Measurements from ENCODE around the gene SLBP. TPM values are rescaled to one million over a fixed set of nuclear protein-coding genes. Genes with fewer than 3 reads are reported as not detected.

The SLBP gene
- total and polyA plus RNA-seq, 2 donors (not counting 1 experiment from before 2014, with no cell fraction given): 19.4 to 31.8 TPM

GRCh38 chr4:1759818-1760223, 47.7 kb upstream of the SLBP start:
- TF ChIP-seq CTCF (IDR thresholded peaks at IDR 0.05) (no peak), EZH2 (IDR thresholded peaks at IDR 0.05; ENCODE audit: borderline replicate concordance, insufficient read depth, low read depth, low read length, poor library complexity, severe bottlenecking) (no peak)
- Mint-ChIP-seq H3K4me3 (no peak overlapping the region), H3K27me3 (peaks cover 3% of the 10 kb centered on the region), H3K27ac (no peak overlapping the region), H3K4me1 (peaks cover 6% of the 10 kb centered on the region), H3K9me3 (ENCODE audit: insufficient read depth) (no peaks in the 10 kb centered on the region)
- intact Hi-C loops (cut with micrococcal nuclease): no loop called here
- H3K4me1 ChIP-seq (ENCODE audit: control insufficient read depth in 2 of 2, insufficient read depth in 2 of 2, low read length in 2 of 2): peaks cover 3 to 4% of the 10 kb centered on the region in 2 donors
- H3K79me2 ChIP-seq (ENCODE audit: control insufficient read depth, insufficient read depth, low read length): no peaks in the 10 kb centered on the region
- no peaks in the 10 kb centered on the region for H3K9me3 ChIP-seq (ENCODE audit: control extremely low read depth in 1 of 3, control insufficient read depth in 2 of 3, insufficient read depth in 1 of 3, low read length in 2 of 3)
- no peak overlapping the region for H3K9ac ChIP-seq (ENCODE audit: low read length)
- H3K27me3 ChIP-seq (replicated peaks in 1 of 4; ENCODE audit: control extremely low read depth in 1 of 4, control insufficient read depth in 3 of 4, insufficient read depth in 4 of 4, low read length in 3 of 4): peaks cover 0 to 20% (median 2%) of the 10 kb centered on the region in 4 experiments
- no peaks in the 10 kb centered on the region for H3K36me3 ChIP-seq (replicated peaks in 1 of 2; ENCODE audit: control extremely low read depth in 1 of 2, control insufficient read depth in 1 of 2, extremely low read depth in 1 of 2, insufficient read depth in 2 of 2, low read length in 1 of 2)
- no peak overlapping the region for H3K27ac ChIP-seq (ENCODE audit: low read length in 2 of 2)
- 52% methylated on average over 13 of the region's 13 CpGs for WGBS (ENCODE audit: insufficient coverage)
- ATAC-seq (ENCODE audit: low read depth) (no peak), DNase-seq (no peak)
- H4K20me1 ChIP-seq (ENCODE audit: control insufficient read depth, insufficient read depth, low read length, poor library complexity, severe bottlenecking): no peaks in the 10 kb centered on the region
- ChIA-PET POLR2A (no interaction called here), CTCF (no interaction called here)
- no peak overlapping the region for H3K4me3 ChIP-seq (ENCODE audit: control extremely low read depth in 1 of 5, extremely low read depth in 1 of 5, insufficient read depth in 1 of 5, low read depth in 2 of 5, low read length in 4 of 5)
- no peak overlapping the region for H3K4me2 ChIP-seq (replicated peaks; ENCODE audit: low read depth, low read length, poor library complexity, severe bottlenecking)
- no peak overlapping the region for H2AFZ ChIP-seq (ENCODE audit: insufficient read depth, low read depth, low read length, poor library complexity, severe bottlenecking)

GRCh38 chr4:1759170-1759817, 47.2 kb upstream of the SLBP start:
- ChIA-PET POLR2A (no interaction called here), CTCF (interaction anchor here (1.4 kb wide), 1 partner anchor 11 kb away, joined by 5 read pairs; no protein-coding TSS in a partner anchor)
- TF ChIP-seq CTCF (IDR thresholded peaks at IDR 0.05) (no peak), EZH2 (IDR thresholded peaks at IDR 0.05; ENCODE audit: borderline replicate concordance, insufficient read depth, low read depth, low read length, poor library complexity, severe bottlenecking) (no peak)
- Histone ChIP-seq H3K79me2 (ENCODE audit: control insufficient read depth, insufficient read depth, low read length) (no peaks in the 10 kb centered on the region), H3K4me2 (replicated peaks; ENCODE audit: low read depth, low read length, poor library complexity, severe bottlenecking) (no peak overlapping the region), H3K9me3 (ENCODE audit: control extremely low read depth in 1 of 3, control insufficient read depth in 2 of 3, insufficient read depth in 1 of 3, low read length in 2 of 3) (no peaks in the 10 kb centered on the region), H2AFZ (ENCODE audit: insufficient read depth, low read depth, low read length, poor library complexity, severe bottlenecking) (no peak overlapping the region), H3K27ac (ENCODE audit: low read length in 2 of 2) (no peak overlapping the region), H3K27me3 (replicated peaks in 1 of 4; ENCODE audit: control extremely low read depth in 1 of 4, control insufficient read depth in 3 of 4, insufficient read depth in 4 of 4, low read length in 3 of 4) (peaks cover 0 to 17% (median 2%) of the 10 kb centered on the region in 4 experiments), H3K9ac (ENCODE audit: low read length) (no peak overlapping the region), H3K36me3 (replicated peaks in 1 of 2; ENCODE audit: control extremely low read depth in 1 of 2, control insufficient read depth in 1 of 2, extremely low read depth in 1 of 2, insufficient read depth in 2 of 2, low read length in 1 of 2) (no peaks in the 10 kb centered on the region), H3K4me1 (ENCODE audit: control insufficient read depth in 2 of 2, insufficient read depth in 2 of 2, low read length in 2 of 2) (peaks cover 3 to 4% of the 10 kb centered on the region in 2 donors), H3K4me3 (ENCODE audit: control extremely low read depth in 1 of 5, extremely low read depth in 1 of 5, insufficient read depth in 1 of 5, low read depth in 2 of 5, low read length in 4 of 5) (no peak overlapping the region), H4K20me1 (ENCODE audit: control insufficient read depth, insufficient read depth, low read length, poor library complexity, severe bottlenecking) (no peaks in the 10 kb centered on the region)
- peaks cover 3% of the 10 kb centered on the region for H3K27me3 Mint-ChIP-seq
- no peak for ATAC-seq (ENCODE audit: low read depth)
- no peaks in the 10 kb centered on the region for H3K9me3 Mint-ChIP-seq (ENCODE audit: insufficient read depth)
- DNase-seq: no peak
- peaks cover 6% of the 10 kb centered on the region for H3K4me1 Mint-ChIP-seq
- H3K4me3 Mint-ChIP-seq: no peak overlapping the region
- intact Hi-C loops (cut with micrococcal nuclease): no loop called here
- H3K27ac Mint-ChIP-seq: peak overlapping the region; percentile 13
- 86% methylated on average over 19 of the region's 19 CpGs for WGBS (ENCODE audit: insufficient coverage)

Data from B cell (primary cell).